Measurements from ENCODE around the gene C3orf70.

Gene C3orf70

DNA sequence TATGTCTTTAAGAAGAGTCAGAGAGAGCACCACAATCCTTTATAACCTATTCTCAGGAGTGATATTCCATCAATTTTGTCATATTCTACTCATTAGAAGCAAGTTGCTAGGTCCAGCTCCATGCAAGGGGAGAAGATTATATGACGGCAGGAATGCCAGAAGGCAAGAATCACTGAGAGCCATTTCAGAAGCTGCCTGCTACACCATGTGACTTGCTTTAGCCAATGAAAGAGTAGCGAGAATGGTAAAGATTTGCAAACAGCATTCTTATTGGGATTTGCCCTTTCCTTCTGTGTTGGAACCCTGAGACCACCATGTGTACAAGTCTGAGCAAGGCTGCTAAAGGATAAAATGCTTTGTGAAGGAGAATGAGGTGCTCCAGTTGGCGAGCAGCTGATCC is 4.5 kb upstream of the C3orf70 start:
- TF ChIP-seq SPI1 (IDR thresholded peaks at IDR 0.05; ENCODE audit: borderline replicate concordance, low read depth) (no peak), CTCF (IDR thresholded peaks at IDR 0.05; ENCODE audit: insufficient read depth, low read length) (no peak), POLR2AphosphoS5 (IDR thresholded peaks at IDR 0.05; ENCODE audit: low read depth) (no peak), REST (IDR thresholded peaks at IDR 0.05; ENCODE audit: insufficient replicate concordance, low read depth) (no peak), GABPA (IDR thresholded peaks at IDR 0.05; ENCODE audit: low read depth) (no peak)
- peaks cover 14% of the 10 kb centered on the region for H3K27me3 ChIP-seq (ENCODE audit: insufficient read depth, poor library complexity, severe bottlenecking)
- H3K27ac ChIP-seq (replicated peaks): no peak overlapping the region
- H3K4me3 ChIP-seq (replicated peaks; ENCODE audit: insufficient read depth, low read length): no peak overlapping the region
- no peak for DNase-seq (ENCODE audit: low read depth in 1 of 2, low spot score in 1 of 2)

DNA sequence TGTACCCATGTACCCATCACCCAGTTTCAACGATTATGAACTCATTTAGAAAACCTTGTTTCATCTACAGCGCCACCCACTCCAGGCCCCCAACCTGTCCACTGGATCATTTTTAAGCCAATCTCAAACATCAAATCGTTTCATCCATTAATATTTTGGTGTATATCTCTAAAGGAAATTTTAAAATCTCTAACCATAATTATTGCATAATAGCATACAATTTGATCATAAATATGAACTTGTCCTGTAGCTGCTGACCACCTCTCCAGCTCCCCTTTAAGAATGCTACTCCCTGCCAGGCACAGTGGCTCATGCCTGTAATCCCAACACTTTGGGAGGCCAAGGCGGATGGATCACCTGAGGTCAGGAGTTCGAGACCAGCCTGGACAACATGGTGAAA is 2.8 kb upstream of the C3orf70 start:
- no peak for DNase-seq (ENCODE audit: low read depth in 1 of 2, low spot score in 1 of 2)
- Histone ChIP-seq H3K4me3 (replicated peaks; ENCODE audit: insufficient read depth, low read length) (no peak overlapping the region), H3K27ac (replicated peaks) (no peak overlapping the region), H3K27me3 (ENCODE audit: insufficient read depth, poor library complexity, severe bottlenecking) (peaks cover 28% of the 10 kb centered on the region)
- TF ChIP-seq CTCF (IDR thresholded peaks at IDR 0.05; ENCODE audit: insufficient read depth, low read length) (no peak), POLR2AphosphoS5 (IDR thresholded peaks at IDR 0.05; ENCODE audit: low read depth) (no peak), GABPA (IDR thresholded peaks at IDR 0.05; ENCODE audit: low read depth) (no peak), REST (IDR thresholded peaks at IDR 0.05; ENCODE audit: insufficient replicate concordance, low read depth) (no peak), SPI1 (IDR thresholded peaks at IDR 0.05; ENCODE audit: borderline replicate concordance, low read depth) (no peak)

DNA sequence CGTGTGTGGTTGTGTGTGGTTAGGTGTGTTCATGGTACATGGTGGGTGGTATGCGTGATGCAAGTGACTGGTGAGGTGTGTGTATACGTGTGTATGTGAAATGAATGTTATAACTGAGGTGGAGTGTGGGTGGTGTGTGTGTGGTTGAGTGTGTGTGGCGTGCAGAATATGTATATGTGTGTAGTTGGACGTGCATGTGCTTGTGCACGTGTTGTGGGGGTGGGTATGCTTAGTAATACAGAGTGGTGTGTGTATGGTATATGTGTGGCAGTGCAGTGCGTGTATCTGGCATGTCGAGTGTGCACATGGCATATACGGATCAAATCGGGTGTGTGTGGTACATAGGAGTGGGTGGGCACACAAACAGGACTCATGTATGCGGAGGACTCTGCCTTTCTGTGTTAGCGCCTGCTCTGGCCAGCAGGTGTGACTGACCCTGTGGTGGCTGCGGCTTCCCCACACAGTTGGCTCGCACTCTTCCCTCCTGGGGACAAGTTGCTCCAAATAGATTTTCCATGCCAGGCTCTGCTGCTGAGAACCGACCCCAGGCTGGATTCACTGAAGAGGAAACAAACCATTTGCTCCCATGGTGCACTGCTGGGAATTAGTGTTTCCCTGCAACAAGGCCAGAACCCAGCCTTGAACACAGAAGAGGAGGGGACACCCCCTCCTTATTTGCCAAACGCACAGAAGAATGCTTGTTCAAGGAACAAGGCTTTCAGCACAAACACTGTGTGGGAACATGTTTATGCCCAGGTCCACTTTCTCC is 1.2 kb upstream of the C3orf70 start:
- no peak for DNase-seq (ENCODE audit: low read depth in 1 of 2, low spot score in 1 of 2)
- Histone ChIP-seq H3K27ac (replicated peaks) (no peak overlapping the region), H3K27me3 (ENCODE audit: insufficient read depth, poor library complexity, severe bottlenecking) (peaks cover 37% of the 10 kb centered on the region), H3K4me3 (replicated peaks; ENCODE audit: insufficient read depth, low read length) (no peak overlapping the region)
- TF ChIP-seq SPI1 (IDR thresholded peaks at IDR 0.05; ENCODE audit: borderline replicate concordance, low read depth) (no peak), CTCF (IDR thresholded peaks at IDR 0.05; ENCODE audit: insufficient read depth, low read length) (no peak), POLR2AphosphoS5 (IDR thresholded peaks at IDR 0.05; ENCODE audit: low read depth) (no peak), GABPA (IDR thresholded peaks at IDR 0.05; ENCODE audit: low read depth) (no peak), REST (IDR thresholded peaks at IDR 0.05; ENCODE audit: insufficient replicate concordance, low read depth) (no peak)
